Esophagus muscularis mucosa (tissue), 4 donors: ENCODE measurements around the gene NELL1. TPM values are rescaled to one million over a fixed set of nuclear protein-coding genes. Genes with fewer than 3 reads are reported as not detected.

Experiments
- DNase-seq: peaks from one replicate; pipeline ENCODE4 v3.0.0-alpha.2; 2017; ENCODE audit errors: extremely low spot score
- H3K27ac ChIP-seq, 4 donors: fragments of 200-600 bp; sonication (generic); replicated peaks in 1 of 4; 1 replicate in 3 of 4; 2 replicates in 1 of 4; pipeline ENCODE4 v1.5.1; 2016 to 2019; ENCODE audit warnings: mild to moderate bottlenecking in 1 of 4
- H3K27me3 ChIP-seq, 4 donors: fragments of 200-600 bp; sonication (generic); one replicate each; pipeline versions ENCODE4 v1.5.1 to v1.6.0; 2016 to 2019
- H3K36me3 ChIP-seq, 4 donors: fragments of 200-600 bp; sonication (generic); one replicate each; pipeline ENCODE4 v1.5.1; 2016 to 2019
- H3K4me1 ChIP-seq, 4 donors: fragments of 200-600 bp; sonication (generic); one replicate each; pipeline ENCODE4 v1.5.1; 2016 to 2019
- H3K4me3 ChIP-seq, 4 donors: fragments of 200-600 bp; sonication (generic); 1 replicate in 2 of 4; 2 replicates in 2 of 4; pipeline ENCODE4 v1.5.1; 2016 to 2019; ENCODE audit warnings: mild to moderate bottlenecking in 4 of 4, moderate library complexity in 1 of 4
- H3K9me3 ChIP-seq, 4 donors: fragments of 200-600 bp; sonication (generic); 1 replicate in 3 of 4; 2 replicates in 1 of 4; pipeline ENCODE4 v1.5.1; 2016 to 2019
- CTCF ChIP-seq, 3 experiments: fragments of 200-600 bp in 2 of 3; fragments of 450-650 bp in 1 of 3; sonication (generic) in 2 of 3; IDR thresholded peaks; one replicate each; pipeline ENCODE4 v1.5.1; 2017 to 2019; ENCODE audit warnings: antibody characterized with exemption in 3 of 3, mild to moderate bottlenecking in 2 of 3, moderate library complexity in 1 of 3
- EP300 ChIP-seq: sonication (generic); formaldehyde crosslinking; IDR thresholded peaks from one replicate; pipeline ENCODE4 v1.6.1; 2017; ENCODE audit warnings: antibody characterized with exemption
- POLR2A ChIP-seq: fragments of 450-650 bp; IDR thresholded peaks from one replicate; pipeline ENCODE4 v1.6.1; 2017; ENCODE audit warnings: antibody characterized with exemption, moderate library complexity, mild to moderate bottlenecking, low read depth
- POLR2AphosphoS5 ChIP-seq, 2 donors: sonication (generic); formaldehyde crosslinking; IDR thresholded peaks; one replicate each; pipeline ENCODE4 v1.6.1; 2017; ENCODE audit warnings: antibody characterized with exemption in 2 of 2
- WGBS: methylation state at CpG from one replicate; pipeline ENCODE4 v1.1.5; 2018; 5-methylcytosine and 5-hydroxymethylcytosine counted together
- intact Hi-C: fragments of 100-400 bp; cut with DNase I; formaldehyde crosslinking; loops from one replicate; pipeline ENCODE4 v1.15.1; 2023
- total RNA-seq, 4 donors: library from RNA; depleted of rRNA; stranded (reverse); fragments of >200 nt; gene quantifications; one replicate each; pipeline versions ENCODE4 v1.1.0 to v1.2.1, GENCODE V29; 2016

NELL1 gene
- total RNA-seq, 4 donors from 2014 or later = 0.65 to 2.7 (median 0.90) TPM

GRCh38 chr11:20876738-20877137 is 207.4 kb downstream of the NELL1 start:
- TF ChIP-seq CTCF (IDR thresholded peaks at IDR 0.05) (no peak), EP300 (no peak)
- H3K36me3 ChIP-seq = no peaks in the 10 kb centered on the region
- H3K4me1 ChIP-seq = no peaks in the 10 kb centered on the region
- DNase-seq = no peak
- no peaks in the 10 kb centered on the region for H3K27me3 ChIP-seq
- no peak overlapping the region for H3K27ac ChIP-seq
- no peaks in the 10 kb centered on the region for H3K9me3 ChIP-seq
- intact Hi-C loops = no loop called here
- H3K4me3 ChIP-seq = no peak overlapping the region

- 86% methylated on average over 1 of the region's 1 CpG for WGBS
- no peak overlapping the region for H3K4me3 ChIP-seq
- no peak overlapping the region for H3K27ac ChIP-seq
- no peaks in the 10 kb centered on the region for H3K27me3 ChIP-seq
- no peaks in the 10 kb centered on the region for H3K4me1 ChIP-seq
- H3K9me3 ChIP-seq = no peaks in the 10 kb centered on the region
- DNase-seq = no peak
- no peak for TF ChIP-seq POLR2AphosphoS5 (IDR thresholded peaks at IDR 0.05)
- TF ChIP-seq CTCF (IDR thresholded peaks at IDR 0.05) = no peak
- no peak for TF ChIP-seq EP300
- no peak for TF ChIP-seq POLR2A
- intact Hi-C loops = no loop called here
- H3K36me3 ChIP-seq = no peaks in the 10 kb centered on the region
These were observed 210.7 kb downstream of the NELL1 start for GRCh38 chr11:20880094-20880493.

- H3K9me3 ChIP-seq = no peaks in the 10 kb centered on the region
- DNase-seq = no peak
- intact Hi-C loops = no loop called here
- TF ChIP-seq EP300 (no peak), POLR2A (no peak), POLR2AphosphoS5 (IDR thresholded peaks at IDR 0.05) (no peak), CTCF (IDR thresholded peaks at IDR 0.05) (no peak)
- no peaks in the 10 kb centered on the region for H3K4me1 ChIP-seq
- H3K27me3 ChIP-seq = no peaks in the 10 kb centered on the region
- no peaks in the 10 kb centered on the region for H3K36me3 ChIP-seq
- no peak overlapping the region for H3K27ac ChIP-seq
- WGBS = 56% methylated on average over 5 of the region's 5 CpGs
- no peak overlapping the region for H3K4me3 ChIP-seq
These were observed 212.1 kb downstream of the NELL1 start for GRCh38 chr11:20881328-20882079.

GRCh38 chr11:20887137-20887536 is 217.8 kb downstream of the NELL1 start:
- no peaks in the 10 kb centered on the region for H3K36me3 ChIP-seq
- H3K27me3 ChIP-seq = no peaks in the 10 kb centered on the region
- whole genome bisulfite sequencing = 71% methylated on average over 2 of the region's 2 CpGs
- no peak for DNase-seq
- no peaks in the 10 kb centered on the region for H3K4me1 ChIP-seq
- intact Hi-C loops = no loop called here
- TF ChIP-seq POLR2A (no peak), EP300 (no peak), CTCF (IDR thresholded peaks at IDR 0.05) (no peak), POLR2AphosphoS5 (IDR thresholded peaks at IDR 0.05) (no peak)
- no peaks in the 10 kb centered on the region for H3K9me3 ChIP-seq
- H3K4me3 ChIP-seq = no peak overlapping the region
- no peak overlapping the region for H3K27ac ChIP-seq

GRCh38 chr11:20894296-20894695 is 224.9 kb downstream of the NELL1 start:
- Histone ChIP-seq H3K4me1 (no peaks in the 10 kb centered on the region), H3K36me3 (no peaks in the 10 kb centered on the region), H3K9me3 (no peaks in the 10 kb centered on the region), H3K27ac (no peak overlapping the region), H3K4me3 (no peak overlapping the region), H3K27me3 (no peaks in the 10 kb centered on the region)
- TF ChIP-seq EP300 (no peak), POLR2AphosphoS5 (IDR thresholded peaks at IDR 0.05) (no peak), POLR2A (no peak), CTCF (IDR thresholded peaks at IDR 0.05) (no peak)
- intact Hi-C loops = no loop called here
- no peak for DNase-seq
